Measurements from ENCODE around the gene BEST2.
"Not testable (repeated sequence)": the region's sequence is repeated elsewhere in the genome, so short reads cannot be mapped to it uniquely, and the experiment has no call there.

BEST2 gene

DNA sequence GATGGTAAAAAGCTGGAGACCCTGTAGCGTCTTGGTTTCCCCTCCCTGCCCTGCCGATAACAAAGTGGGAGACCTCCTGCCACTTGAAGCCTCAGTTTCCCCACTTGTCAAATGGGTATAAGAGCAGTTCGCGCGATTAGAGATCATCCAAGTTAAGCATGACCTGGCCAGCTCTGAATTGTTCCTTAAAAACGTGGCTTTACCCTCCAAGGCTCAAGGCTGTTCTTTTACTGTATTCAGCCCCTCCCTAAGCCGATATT is 28.3 kb upstream of the BEST2 start:
- peak overlapping the region; percentile 92 for H3K27ac ChIP-seq
- TF ChIP-seq ZFX (IDR thresholded peaks at IDR 0.05), result no peak
- TF ChIP-seq, protein P1, sequence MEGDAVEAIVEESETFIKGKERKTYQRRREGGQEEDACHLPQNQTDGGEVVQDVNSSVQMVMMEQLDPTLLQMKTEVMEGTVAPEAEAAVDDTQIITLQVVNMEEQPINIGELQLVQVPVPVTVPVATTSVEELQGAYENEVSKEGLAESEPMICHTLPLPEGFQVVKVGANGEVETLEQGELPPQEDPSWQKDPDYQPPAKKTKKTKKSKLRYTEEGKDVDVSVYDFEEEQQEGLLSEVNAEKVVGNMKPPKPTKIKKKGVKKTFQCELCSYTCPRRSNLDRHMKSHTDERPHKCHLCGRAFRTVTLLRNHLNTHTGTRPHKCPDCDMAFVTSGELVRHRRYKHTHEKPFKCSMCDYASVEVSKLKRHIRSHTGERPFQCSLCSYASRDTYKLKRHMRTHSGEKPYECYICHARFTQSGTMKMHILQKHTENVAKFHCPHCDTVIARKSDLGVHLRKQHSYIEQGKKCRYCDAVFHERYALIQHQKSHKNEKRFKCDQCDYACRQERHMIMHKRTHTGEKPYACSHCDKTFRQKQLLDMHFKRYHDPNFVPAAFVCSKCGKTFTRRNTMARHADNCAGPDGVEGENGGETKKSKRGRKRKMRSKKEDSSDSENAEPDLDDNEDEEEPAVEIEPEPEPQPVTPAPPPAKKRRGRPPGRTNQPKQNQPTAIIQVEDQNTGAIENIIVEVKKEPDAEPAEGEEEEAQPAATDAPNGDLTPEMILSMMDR (conservative IDR thresholded peaks at IDR 0.05), result no peak

DNA sequence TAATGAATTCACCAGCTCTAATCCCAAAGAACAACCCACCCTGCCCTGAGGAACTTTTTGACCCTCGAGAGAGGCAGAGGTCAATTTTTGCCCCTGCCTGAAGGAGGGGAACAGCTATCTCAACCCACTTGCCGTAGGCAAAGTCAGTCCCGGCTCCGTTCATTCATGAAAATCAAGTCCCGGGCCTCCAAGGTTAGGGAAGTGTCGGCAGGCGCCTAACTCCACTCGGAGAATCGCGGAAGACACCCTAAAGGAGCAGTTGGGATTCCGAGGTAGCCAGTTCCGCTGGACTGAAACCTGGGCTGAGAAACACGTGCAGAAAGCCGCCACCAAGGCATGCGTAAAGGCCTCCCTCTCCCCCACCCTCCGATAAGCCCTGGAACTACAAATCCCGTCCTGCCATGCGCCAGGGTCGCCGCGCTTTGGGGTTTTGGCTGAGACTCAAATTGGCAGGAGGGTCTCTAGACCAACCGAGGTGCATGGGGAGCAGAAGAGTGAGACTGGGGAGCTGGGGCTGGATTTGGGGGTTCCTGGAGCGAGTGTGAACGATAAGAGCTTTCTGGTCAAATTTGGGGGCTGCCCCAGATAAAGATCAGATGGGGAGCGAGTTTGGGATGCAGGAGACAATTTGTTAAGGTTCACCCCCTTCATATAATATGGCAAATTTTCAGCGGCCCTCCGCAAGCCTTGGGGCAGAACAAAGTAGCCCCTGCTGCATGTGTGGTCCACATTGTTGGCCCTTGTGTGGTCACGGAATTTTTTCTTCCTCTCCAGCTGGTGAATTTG is 27.8 kb upstream of the BEST2 start, which contains the start of gene TNPO2:
Gene TNPO2, minus strand, starts transcription at position 292 of the 786 bp plus-strand sequence. CDS start 2,955 bp downstream, outside the sequence.
- TF ChIP-seq, protein P1 (conservative IDR thresholded peaks at IDR 0.05), result no peak
- TF ChIP-seq ZFX (IDR thresholded peaks at IDR 0.05), result peak; percentile 34; the same call in 1 of the 2 replicates
- H3K27ac ChIP-seq, result peak within 1 kb of the TSS; percentile 92

DNA sequence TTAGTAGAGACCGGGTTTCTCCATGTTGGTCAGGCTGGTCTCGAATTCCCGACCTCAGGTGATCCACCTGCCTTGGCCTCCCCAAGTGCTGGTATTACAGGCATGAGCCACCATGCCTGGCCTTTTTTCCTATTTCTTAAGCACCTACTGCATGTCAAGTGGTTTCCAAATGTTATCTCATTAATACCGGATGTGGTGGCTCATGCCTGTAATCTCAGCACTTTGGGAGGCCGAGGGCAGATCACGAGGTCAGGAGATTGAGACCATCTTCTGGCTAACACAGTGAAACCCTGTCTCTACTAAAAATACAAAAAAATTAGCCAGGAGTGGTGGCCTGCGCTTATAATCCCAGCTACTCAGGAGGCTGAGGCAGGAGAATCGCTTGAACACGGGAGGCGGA is 26.0 kb upstream of the BEST2 start:
- not testable (repeated sequence) for H3K27ac ChIP-seq

DNA sequence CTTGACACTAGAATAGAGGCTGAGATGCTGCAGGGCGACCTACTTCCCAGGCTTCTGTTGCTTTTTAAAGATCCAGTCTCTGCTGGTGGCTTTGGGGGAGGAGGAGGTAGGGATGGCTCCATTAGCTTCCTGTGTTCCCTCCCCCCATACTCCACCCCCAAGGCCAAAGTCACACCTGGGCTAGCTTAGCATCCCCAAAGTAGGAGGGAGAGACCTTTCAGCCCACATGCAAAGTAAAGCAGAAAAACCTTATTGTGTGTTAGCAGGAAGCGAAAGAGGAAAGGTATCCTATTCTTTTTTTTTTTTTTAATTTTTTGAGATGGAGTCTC is 24.6 kb upstream of the BEST2 start:
- H3K27ac ChIP-seq, result no peak overlapping the region

DNA sequence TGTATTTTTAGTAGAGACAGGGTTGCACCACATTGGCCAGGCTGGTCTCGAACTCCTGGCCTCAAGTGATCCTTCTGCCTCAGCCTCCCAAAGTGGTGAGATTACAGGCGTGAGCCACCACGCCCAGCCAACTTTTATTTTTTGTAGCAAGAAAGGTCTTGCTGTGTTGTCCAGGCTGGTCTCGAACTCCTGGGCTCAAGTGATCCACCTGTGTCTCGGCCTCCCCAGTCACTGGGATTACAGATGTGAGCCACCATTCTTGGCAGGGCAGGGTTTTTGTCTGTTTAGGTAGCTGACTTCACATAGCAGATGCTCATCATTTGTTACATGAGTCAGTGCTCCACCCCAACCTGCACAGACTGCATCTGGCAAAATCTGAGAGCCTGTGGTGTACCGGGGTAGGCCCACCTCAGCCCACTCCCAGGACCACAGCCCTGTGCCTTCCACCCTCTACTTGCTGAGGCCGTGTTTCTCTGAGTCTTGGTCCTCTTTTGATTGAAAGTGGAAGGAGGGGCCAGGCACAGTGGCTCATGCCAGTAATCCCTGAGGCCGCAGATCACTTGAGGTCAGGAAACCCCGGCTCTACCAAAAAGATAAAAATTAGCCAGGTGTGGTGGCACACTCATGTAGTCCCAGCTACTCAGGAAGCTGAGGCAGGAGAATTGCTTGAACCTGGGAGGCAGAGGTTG is 23.7 kb upstream of the BEST2 start:
- H3K27ac ChIP-seq, result no peak overlapping the region
- no peak for TF ChIP-seq ZFX (IDR thresholded peaks at IDR 0.05)
- TF ChIP-seq, protein P1 (conservative IDR thresholded peaks at IDR 0.05), result no peak

More for the DNA sequence above, 24.6 kb upstream of the BEST2 start:
- TF ChIP-seq, protein P1 (conservative IDR thresholded peaks at IDR 0.05), result no peak
- TF ChIP-seq ZFX (IDR thresholded peaks at IDR 0.05), result no peak

DNA sequence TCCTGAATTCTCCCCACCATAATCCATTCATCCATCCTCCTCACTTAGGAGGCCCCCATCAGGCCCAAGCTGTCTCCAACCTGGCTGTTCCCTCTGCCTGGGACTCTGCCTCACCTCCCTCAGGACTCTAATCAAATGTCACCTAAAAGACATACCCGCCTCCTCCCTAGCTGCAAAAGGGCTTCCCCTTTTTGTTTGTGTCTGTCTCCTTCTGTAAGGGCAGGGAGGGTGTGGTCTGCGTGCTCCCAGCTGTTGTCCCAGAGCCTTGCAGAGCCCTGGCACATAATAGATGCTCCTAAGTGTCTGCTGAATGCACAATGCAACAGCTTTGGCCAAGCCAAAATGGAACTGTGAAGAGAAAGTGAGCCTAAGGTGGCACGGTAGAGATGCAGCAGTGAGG is 21.5 kb upstream of the BEST2 start:
- no peak overlapping the region for H3K27ac ChIP-seq
- TF ChIP-seq ZFX (IDR thresholded peaks at IDR 0.05), result no peak
- TF ChIP-seq, protein P1 (conservative IDR thresholded peaks at IDR 0.05), result no peak

DNA sequence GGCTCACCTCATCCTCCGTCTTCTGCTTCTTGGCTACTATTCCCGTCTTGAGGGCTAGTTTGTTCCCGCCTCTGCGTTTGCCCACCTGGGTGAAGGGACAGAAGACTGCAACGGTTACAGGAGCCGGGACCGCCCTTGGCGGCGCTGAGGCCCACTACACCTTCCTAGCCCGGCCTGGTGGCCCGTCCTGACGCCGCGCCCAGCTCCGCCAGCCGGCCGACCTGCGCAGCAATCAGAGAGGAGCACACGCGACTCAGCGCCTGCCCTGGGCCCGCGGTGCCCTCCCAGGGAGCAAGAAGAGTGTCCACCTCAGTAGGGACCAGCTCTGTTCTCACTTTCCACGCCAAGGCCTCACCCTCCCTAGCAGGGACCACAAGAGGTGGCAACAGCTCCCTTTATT is 20.3 kb upstream of the BEST2 start:
- TF ChIP-seq, protein P1 (conservative IDR thresholded peaks at IDR 0.05), result no peak
- no peak for TF ChIP-seq ZFX (IDR thresholded peaks at IDR 0.05)
- no peak overlapping the region for H3K27ac ChIP-seq
